ENCODE data around the gene HCN3. TPM values are rescaled to one million over a fixed set of nuclear protein-coding genes. Genes with fewer than 3 reads are reported as not detected.
"Not testable (repeated sequence)": the region's sequence is repeated elsewhere in the genome, so short reads cannot be mapped to it uniquely, and the experiment has no call there.

Gene HCN3
- polyA plus RNA-seq, 3 donors = 11.5 to 14.0 (median 11.8) TPM

GRCh38 chr1:155324037-155324716, 46.9 kb downstream of the HCN3 start:
- peak in 9 of 11 donors; percentile 78 to 93 (median 89) for DNase-seq (ENCODE audit: extremely low read depth in 1 of 11, low read depth in 9 of 11, low spot score in 4 of 11)

GRCh38 chr1:155324717-155325602, 47.7 kb downstream of the HCN3 start:
- peak in 1 of 11 donors; percentile 27 for DNase-seq (ENCODE audit: extremely low read depth in 1 of 11, low read depth in 9 of 11, low spot score in 4 of 11)

GRCh38 chr1:155325603-155325893, 48.3 kb downstream of the HCN3 start:
- no peak for DNase-seq (ENCODE audit: extremely low read depth in 1 of 11, low read depth in 9 of 11, low spot score in 4 of 11)

DNA sequence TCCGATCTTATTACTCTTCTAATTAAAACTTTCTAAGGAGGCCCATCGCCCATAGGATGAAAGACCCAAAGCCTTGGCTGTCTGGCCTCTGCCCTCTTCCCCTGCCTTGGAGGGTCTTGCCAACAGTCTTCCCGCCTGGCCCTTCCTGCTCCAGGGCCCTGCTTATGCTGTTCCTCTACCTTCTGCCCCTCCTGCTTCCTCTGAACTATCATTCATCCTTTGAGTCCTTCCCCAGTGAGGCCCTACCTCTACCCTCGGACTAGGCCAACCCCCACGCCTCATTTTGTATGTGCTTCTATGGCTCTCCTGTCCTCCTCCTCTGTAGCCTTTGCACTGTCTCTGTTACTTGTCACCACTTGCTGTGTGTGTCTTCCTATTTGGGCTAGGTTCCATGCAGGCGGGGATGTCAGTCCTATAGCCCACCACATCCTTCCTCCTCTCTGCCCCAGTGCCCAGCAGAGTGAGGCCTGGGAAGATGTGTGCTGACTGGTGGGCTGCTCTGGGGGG, 48.8 kb downstream of the HCN3 start:
- no peak for DNase-seq (ENCODE audit: extremely low read depth in 1 of 11, low read depth in 9 of 11, low spot score in 4 of 11)

- no peak for DNase-seq (ENCODE audit: extremely low read depth in 1 of 11, low read depth in 9 of 11, low spot score in 4 of 11)
Measured at GRCh38 chr1:155326631-155327037, 49.4 kb downstream of the HCN3 start.

- no peak for DNase-seq (ENCODE audit: extremely low read depth in 1 of 11, low read depth in 9 of 11, low spot score in 4 of 11)
Measured at GRCh38 chr1:155327981-155328380, 50.7 kb downstream of the HCN3 start.

GRCh38 chr1:155328856-155329255, 51.6 kb downstream of the HCN3 start:
- not testable (repeated sequence) for DNase-seq (ENCODE audit: extremely low read depth in 1 of 11, low read depth in 9 of 11, low spot score in 4 of 11)

GRCh38 chr1:155329980-155330598, 52.8 kb downstream of the HCN3 start:
- DNase-seq (ENCODE audit: extremely low read depth in 1 of 11, low read depth in 9 of 11, low spot score in 4 of 11) = no peak

- peak in 2 of 11 donors; percentile 19 to 29 for DNase-seq (ENCODE audit: extremely low read depth in 1 of 11, low read depth in 9 of 11, low spot score in 4 of 11)
Measured at GRCh38 chr1:155334962-155335361, 57.7 kb downstream of the HCN3 start.

Other genes starting within 250 kb of the HCN3 start
- 1 to 10 TPM; 1.3 to 3.2 (median 2.1) TPM for gene DCST2, start 243.7 kb upstream of the HCN3 start, polyA plus RNA-seq (ENCODE audit: insufficient read length in 3 of 3)
- under 1 TPM; 0.12 to 0.61 (median 0.32) TPM for gene DCST1, start 243.6 kb upstream of the HCN3 start, polyA plus RNA-seq (ENCODE audit: insufficient read length in 3 of 3)
- gene ADAM15, start 226.1 kb upstream of the HCN3 start, polyA plus RNA-seq (ENCODE audit: insufficient read length in 3 of 3) = 10 to 100 TPM; 31.5 to 61.4 (median 57.2) TPM
- gene EFNA4, start 213.7 kb upstream of the HCN3 start, polyA plus RNA-seq (ENCODE audit: insufficient read length in 3 of 3) = 10 to 100 TPM; 18.5 to 21.2 (median 19.1) TPM
- 1 to 10 TPM; 6.7 to 7.2 (median 7.2) TPM for gene EFNA3, start 198.6 kb upstream of the HCN3 start, polyA plus RNA-seq (ENCODE audit: insufficient read length in 3 of 3)
- gene EFNA1, start 149.6 kb upstream of the HCN3 start, polyA plus RNA-seq (ENCODE audit: insufficient read length in 3 of 3) = 10 to 100 TPM; 60.4 to 78.9 (median 65.0) TPM
- 10 to 100 TPM; 48.7 to 64.8 (median 55.5) TPM for gene SLC50A1, start 141.6 kb upstream of the HCN3 start, polyA plus RNA-seq (ENCODE audit: insufficient read length in 3 of 3)
- gene DPM3, start 136.9 kb upstream of the HCN3 start, polyA plus RNA-seq (ENCODE audit: insufficient read length in 3 of 3) = 10 to 100 TPM; 33.0 to 50.0 (median 46.7) TPM
- gene KRTCAP2, start 104.2 kb upstream of the HCN3 start, polyA plus RNA-seq (ENCODE audit: insufficient read length in 3 of 3) = 100 to 1,000 TPM; 142 to 152 (median 147) TPM
- 1 to 10 TPM; 3.2 to 5.7 (median 4.0) TPM for gene TRIM46, start 103.6 kb upstream of the HCN3 start, polyA plus RNA-seq (ENCODE audit: insufficient read length in 3 of 3)
- 10 to 100 TPM; 35.1 to 51.0 (median 35.4) TPM for gene THBS3, start 69.6 kb upstream of the HCN3 start, polyA plus RNA-seq (ENCODE audit: insufficient read length in 3 of 3)
- gene MTX1, start 68.8 kb upstream of the HCN3 start, polyA plus RNA-seq (ENCODE audit: insufficient read length in 3 of 3) = 10 to 100 TPM; 37.0 to 47.7 (median 41.8) TPM
- 10 to 100 TPM; 20.9 to 31.5 (median 28.1) TPM for gene ENTREP3, start 22.0 kb upstream of the HCN3 start, polyA plus RNA-seq (ENCODE audit: insufficient read length in 3 of 3)
- gene SCAMP3, start 15.1 kb upstream of the HCN3 start, polyA plus RNA-seq (ENCODE audit: insufficient read length in 3 of 3) = 10 to 100 TPM; 52.0 to 65.1 (median 61.8) TPM
- 10 to 100 TPM; 78.3 to 96.6 (median 82.5) TPM for gene CLK2, start 4.0 kb upstream of the HCN3 start, polyA plus RNA-seq (ENCODE audit: insufficient read length in 3 of 3)
- 1 to 10 TPM; 7.5 to 9.1 (median 8.8) TPM for gene PKLR, start 24.0 kb downstream of the HCN3 start, polyA plus RNA-seq (ENCODE audit: insufficient read length in 3 of 3)
- 100 to 1,000 TPM; 169 to 212 (median 174) TPM for gene FDPS, start 31.4 kb downstream of the HCN3 start, polyA plus RNA-seq (ENCODE audit: insufficient read length in 3 of 3)
- gene RUSC1, start 43.4 kb downstream of the HCN3 start, polyA plus RNA-seq (ENCODE audit: insufficient read length in 3 of 3) = 10 to 100 TPM; 30.2 to 38.1 (median 34.2) TPM